Measurements from ENCODE around the gene C10orf62.

The C10orf62 gene

GRCh38 chr10:97635577-97635976 lies 46.1 kb downstream of the C10orf62 start (continued):
- no peak for TF ChIP-seq ZNF658 (tag by site-specific recombination; IDR thresholded peaks at IDR 0.05)
- TF ChIP-seq ZNF211 (tag by site-specific recombination; IDR thresholded peaks at IDR 0.05; ENCODE audit: low read depth) = no peak
- TF ChIP-seq, protein P1, sequence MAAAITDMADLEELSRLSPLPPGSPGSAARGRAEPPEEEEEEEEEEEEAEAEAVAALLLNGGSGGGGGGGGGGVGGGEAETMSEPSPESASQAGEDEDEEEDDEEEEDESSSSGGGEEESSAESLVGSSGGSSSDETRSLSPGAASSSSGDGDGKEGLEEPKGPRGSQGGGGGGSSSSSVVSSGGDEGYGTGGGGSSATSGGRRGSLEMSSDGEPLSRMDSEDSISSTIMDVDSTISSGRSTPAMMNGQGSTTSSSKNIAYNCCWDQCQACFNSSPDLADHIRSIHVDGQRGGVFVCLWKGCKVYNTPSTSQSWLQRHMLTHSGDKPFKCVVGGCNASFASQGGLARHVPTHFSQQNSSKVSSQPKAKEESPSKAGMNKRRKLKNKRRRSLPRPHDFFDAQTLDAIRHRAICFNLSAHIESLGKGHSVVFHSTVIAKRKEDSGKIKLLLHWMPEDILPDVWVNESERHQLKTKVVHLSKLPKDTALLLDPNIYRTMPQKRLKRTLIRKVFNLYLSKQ (tag by site-specific recombination; IDR thresholded peaks at IDR 0.05; ENCODE audit: borderline replicate concordance) = 0 out of 2 replicates have a peak, but pooled peaks have one; percentile 58
- TF ChIP-seq ZNF146 (tag by site-specific recombination; IDR thresholded peaks at IDR 0.05) = no peak
- TF ChIP-seq ZNF792 (tag by site-specific recombination; IDR thresholded peaks at IDR 0.05) = no peak
- TF ChIP-seq GLIS2 (tag by site-specific recombination; IDR thresholded peaks at IDR 0.05) = no peak
- no peak for TF ChIP-seq ZNF132 (tag by site-specific recombination; IDR thresholded peaks at IDR 0.05; ENCODE audit: borderline replicate concordance)
- no peak for TF ChIP-seq MEIS1 (CRISPR knock-in tag; IDR thresholded peaks at IDR 0.05; ENCODE audit: borderline replicate concordance)
- TF ChIP-seq ZNF830 (tag by site-specific recombination; IDR thresholded peaks at IDR 0.05; ENCODE audit: low read depth) = no peak
- TF ChIP-seq ZBTB8A (tag by site-specific recombination; IDR thresholded peaks at IDR 0.05) = peak; percentile 80
- no peak for TF ChIP-seq ZNF157 (tag by site-specific recombination; IDR thresholded peaks at IDR 0.05)
- TF ChIP-seq ZNF530 (tag by site-specific recombination; IDR thresholded peaks at IDR 0.05; ENCODE audit: low read depth) = no peak; the same call in 1 of the 2 replicates
- no peak for TF ChIP-seq ZNF37A (tag by site-specific recombination; IDR thresholded peaks at IDR 0.05)
- TF ChIP-seq, protein P2, sequence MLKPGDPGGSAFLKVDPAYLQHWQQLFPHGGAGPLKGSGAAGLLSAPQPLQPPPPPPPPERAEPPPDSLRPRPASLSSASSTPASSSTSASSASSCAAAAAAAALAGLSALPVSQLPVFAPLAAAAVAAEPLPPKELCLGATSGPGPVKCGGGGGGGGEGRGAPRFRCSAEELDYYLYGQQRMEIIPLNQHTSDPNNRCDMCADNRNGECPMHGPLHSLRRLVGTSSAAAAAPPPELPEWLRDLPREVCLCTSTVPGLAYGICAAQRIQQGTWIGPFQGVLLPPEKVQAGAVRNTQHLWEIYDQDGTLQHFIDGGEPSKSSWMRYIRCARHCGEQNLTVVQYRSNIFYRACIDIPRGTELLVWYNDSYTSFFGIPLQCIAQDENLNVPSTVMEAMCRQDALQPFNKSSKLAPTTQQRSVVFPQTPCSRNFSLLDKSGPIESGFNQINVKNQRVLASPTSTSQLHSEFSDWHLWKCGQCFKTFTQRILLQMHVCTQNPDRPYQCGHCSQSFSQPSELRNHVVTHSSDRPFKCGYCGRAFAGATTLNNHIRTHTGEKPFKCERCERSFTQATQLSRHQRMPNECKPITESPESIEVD (tag by site-specific recombination; IDR thresholded peaks at IDR 0.05) = no peak
- TF ChIP-seq ZNF362 (tag by site-specific recombination; IDR thresholded peaks at IDR 0.05) = no peak
- peak; percentile 35; the same call in 1 of the 2 replicates for TF ChIP-seq ZNF341 (tag by site-specific recombination; IDR thresholded peaks at IDR 0.05; ENCODE audit: low read depth)
- TF ChIP-seq ZBTB48 (tag by site-specific recombination; IDR thresholded peaks at IDR 0.05) = no peak
- TF ChIP-seq ZNF184 (tag by site-specific recombination; IDR thresholded peaks at IDR 0.05) = no peak
- TF ChIP-seq ZNF48 (tag by site-specific recombination; IDR thresholded peaks at IDR 0.05) = no peak
- no peak for TF ChIP-seq SP2 (tag by site-specific recombination; IDR thresholded peaks at IDR 0.05)
- TF ChIP-seq ZNF600 (tag by site-specific recombination; IDR thresholded peaks at IDR 0.05) = no peak
- TF ChIP-seq, protein P3, sequence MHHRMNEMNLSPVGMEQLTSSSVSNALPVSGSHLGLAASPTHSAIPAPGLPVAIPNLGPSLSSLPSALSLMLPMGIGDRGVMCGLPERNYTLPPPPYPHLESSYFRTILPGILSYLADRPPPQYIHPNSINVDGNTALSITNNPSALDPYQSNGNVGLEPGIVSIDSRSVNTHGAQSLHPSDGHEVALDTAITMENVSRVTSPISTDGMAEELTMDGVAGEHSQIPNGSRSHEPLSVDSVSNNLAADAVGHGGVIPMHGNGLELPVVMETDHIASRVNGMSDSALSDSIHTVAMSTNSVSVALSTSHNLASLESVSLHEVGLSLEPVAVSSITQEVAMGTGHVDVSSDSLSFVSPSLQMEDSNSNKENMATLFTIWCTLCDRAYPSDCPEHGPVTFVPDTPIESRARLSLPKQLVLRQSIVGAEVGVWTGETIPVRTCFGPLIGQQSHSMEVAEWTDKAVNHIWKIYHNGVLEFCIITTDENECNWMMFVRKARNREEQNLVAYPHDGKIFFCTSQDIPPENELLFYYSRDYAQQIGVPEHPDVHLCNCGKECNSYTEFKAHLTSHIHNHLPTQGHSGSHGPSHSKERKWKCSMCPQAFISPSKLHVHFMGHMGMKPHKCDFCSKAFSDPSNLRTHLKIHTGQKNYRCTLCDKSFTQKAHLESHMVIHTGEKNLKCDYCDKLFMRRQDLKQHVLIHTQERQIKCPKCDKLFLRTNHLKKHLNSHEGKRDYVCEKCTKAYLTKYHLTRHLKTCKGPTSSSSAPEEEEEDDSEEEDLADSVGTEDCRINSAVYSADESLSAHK (tag by site-specific recombination; IDR thresholded peaks at IDR 0.05) = no peak
- TF ChIP-seq ZNF433 (tag by site-specific recombination; IDR thresholded peaks at IDR 0.05; ENCODE audit: low read depth) = peak; percentile 92
- no peak for TF ChIP-seq FEZF1 (tag by site-specific recombination; IDR thresholded peaks at IDR 0.05)
- TF ChIP-seq ZNF174 (tag by site-specific recombination; IDR thresholded peaks at IDR 0.05) = no peak
- peak; percentile 80 for TF ChIP-seq ZBTB11 (tag by site-specific recombination; conservative IDR thresholded peaks at IDR 0.05; ENCODE audit: low read depth)
- TF ChIP-seq ZNF10 (tag by site-specific recombination; IDR thresholded peaks at IDR 0.05) = no peak
- TF ChIP-seq ZNF548 (tag by site-specific recombination; IDR thresholded peaks at IDR 0.05) = no peak
- no peak; the same call in 1 of the 2 replicates for TF ChIP-seq MZF1 (tag by site-specific recombination; IDR thresholded peaks at IDR 0.05; ENCODE audit: borderline replicate concordance)
- TF ChIP-seq KLF7 (tag by site-specific recombination; IDR thresholded peaks at IDR 0.05; ENCODE audit: borderline replicate concordance) = no peak

Data from HEK293 (cell line).